Thyroid gland (tissue), 4 donors: ENCODE data around the gene KRT1. TPM values are rescaled to one million over a fixed set of nuclear protein-coding genes. Genes with fewer than 3 reads are reported as not detected.

Experiments used
- DNase-seq, 2 donors: peaks; one replicate each; pipeline ENCODE4 v3.0.0-alpha.2; 2019
- H3K27ac ChIP-seq, 3 donors: fragments of 200-600 bp; sonication (generic); 1 replicate in 2 of 3; 2 replicates in 1 of 3; pipeline ENCODE4 v1.5.1; 2016 to 2019; ENCODE audit warnings: mild to moderate bottlenecking in 1 of 3, moderate library complexity in 1 of 3
- H3K27me3 ChIP-seq: fragments of 200-600 bp; sonication (generic); one replicate; pipeline ENCODE4 v1.5.1; 2019
- H3K36me3 ChIP-seq, 2 donors: fragments of 200-600 bp; sonication (generic); one replicate each; pipeline ENCODE4 v1.5.1; 2016 to 2019
- H3K4me1 ChIP-seq, 2 donors: fragments of 200-600 bp; sonication (generic); one replicate each; pipeline ENCODE4 v1.5.1; 2017 to 2019
- H3K4me3 ChIP-seq, 3 donors: fragments of 200-600 bp; sonication (generic); replicated peaks in 1 of 3; 1 replicate in 2 of 3; 2 replicates in 1 of 3; pipeline ENCODE4 v1.5.1; 2016; ENCODE audit warnings: mild to moderate bottlenecking in 1 of 3
- H3K9me3 ChIP-seq: fragments of 200-600 bp; sonication (generic); one replicate; pipeline ENCODE4 v1.5.1; 2017
- CTCF ChIP-seq, 6 experiments: fragments of 200-600 bp in 3 of 6; fragments of 450-650 bp in 3 of 6; sonication (generic) in 3 of 6; IDR thresholded peaks; one replicate each; pipeline ENCODE4 v1.5.1; 2016 to 2019; ENCODE audit warnings: antibody characterized with exemption in 6 of 6, mild to moderate bottlenecking in 2 of 6, inconsistent platforms in 1 of 6, moderate library complexity in 1 of 6
- POLR2A ChIP-seq, 2 donors: fragments of 450-650 bp; IDR thresholded peaks; one replicate each; pipeline ENCODE4 v1.6.1; 2017; ENCODE audit warnings: antibody characterized with exemption in 2 of 2, mild to moderate bottlenecking in 2 of 2, moderate library complexity in 1 of 2
- WGBS, 2 donors: methylation state at CpG; one replicate each; pipeline ENCODE4 v1.1.5; 2017; 5-methylcytosine and 5-hydroxymethylcytosine counted together
- intact Hi-C: fragments of 100-400 bp; cut with DNase I; formaldehyde crosslinking; loops from one replicate; pipeline ENCODE4 v1.15.1; 2023
- total RNA-seq, 4 donors: library from RNA; depleted of rRNA; stranded (reverse); fragments of >200 nt; gene quantifications; one replicate each; pipeline ENCODE4 v1.2.3, GENCODE V29; 2016

Gene KRT1
- total RNA-seq, 4 donors from 2014 or later = 2.8 TPM; not detected in 3

DNA sequence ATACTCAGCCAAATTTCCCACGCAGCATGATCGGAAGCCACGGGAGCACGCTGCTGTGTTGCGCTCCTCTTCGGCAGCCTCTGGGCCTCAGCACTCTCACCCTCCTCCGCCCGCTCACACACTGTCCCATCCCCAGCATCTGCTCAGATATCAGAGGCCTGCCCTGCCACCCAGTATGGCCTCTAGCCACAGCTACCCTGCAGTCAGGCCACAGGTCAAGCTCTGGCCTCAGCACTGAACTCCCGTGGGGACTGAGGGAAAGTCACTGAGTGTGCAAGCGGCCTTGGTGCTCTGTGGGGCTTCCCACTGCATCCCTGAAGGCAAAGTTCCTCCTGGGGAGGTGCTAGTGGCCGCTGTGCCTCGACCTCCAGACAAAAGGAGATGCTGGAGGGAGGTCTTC, 21.1 kb upstream of the KRT1 start:
- DNase-seq = no peak
- no peaks in the 10 kb centered on the region for H3K9me3 ChIP-seq
- no peaks in the 10 kb centered on the region for H3K36me3 ChIP-seq
- H3K4me1 ChIP-seq = no peaks in the 10 kb centered on the region
- no peaks in the 10 kb centered on the region for H3K27me3 ChIP-seq
- TF ChIP-seq POLR2A (IDR thresholded peaks at IDR 0.05) (no peak), CTCF (IDR thresholded peaks at IDR 0.05) (no peak)
- intact Hi-C loops = no loop called here
- WGBS, 2 donors = 81 to 88% methylated on average over 12 of the region's 12 CpGs
- H3K27ac ChIP-seq = no peak overlapping the region
- H3K4me3 ChIP-seq = no peak overlapping the region

DNA sequence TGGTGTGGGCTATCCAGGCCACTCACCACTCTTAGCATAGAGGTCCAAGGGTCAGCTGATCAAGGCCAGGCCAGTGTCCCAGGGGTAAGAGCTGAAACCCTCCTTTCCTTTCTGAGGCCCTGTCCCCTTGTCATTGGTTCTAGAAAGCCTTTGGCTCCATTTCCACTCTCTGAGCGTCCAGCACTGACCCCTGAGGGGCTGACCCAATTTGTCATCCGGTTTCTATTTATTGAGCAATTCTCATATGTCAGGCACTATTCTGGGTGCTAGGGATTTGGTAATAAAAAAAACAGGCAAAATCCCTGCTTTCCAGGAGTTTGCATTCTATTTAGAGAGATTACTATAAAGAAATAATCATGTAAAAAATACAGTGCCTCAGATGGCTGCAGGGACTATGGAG, 19.8 kb upstream of the KRT1 start:
- no peak for DNase-seq
- no peaks in the 10 kb centered on the region for H3K36me3 ChIP-seq
- no peaks in the 10 kb centered on the region for H3K27me3 ChIP-seq
- H3K9me3 ChIP-seq = no peaks in the 10 kb centered on the region
- H3K4me1 ChIP-seq = no peaks in the 10 kb centered on the region
- no peak for TF ChIP-seq CTCF (IDR thresholded peaks at IDR 0.05)
- no peak for TF ChIP-seq POLR2A (IDR thresholded peaks at IDR 0.05)
- no peak overlapping the region for H3K27ac ChIP-seq
- intact Hi-C loops = no loop called here
- H3K4me3 ChIP-seq = no peak overlapping the region
- 65 to 69% methylated on average over 2 of the region's 2 CpGs for WGBS, 2 donors

GRCh38 chr12:52699373-52699772, 19.2 kb upstream of the KRT1 start:
- Histone ChIP-seq H3K27me3 (no peaks in the 10 kb centered on the region), H3K4me3 (no peak overlapping the region), H3K27ac (no peak overlapping the region), H3K9me3 (no peaks in the 10 kb centered on the region), H3K4me1 (no peaks in the 10 kb centered on the region), H3K36me3 (no peaks in the 10 kb centered on the region)
- TF ChIP-seq CTCF (IDR thresholded peaks at IDR 0.05) (no peak), POLR2A (IDR thresholded peaks at IDR 0.05) (no peak)
- 74 to 81% methylated on average over 2 of the region's 2 CpGs for WGBS, 2 donors
- no peak for DNase-seq
- intact Hi-C loops = no loop called here

DNA sequence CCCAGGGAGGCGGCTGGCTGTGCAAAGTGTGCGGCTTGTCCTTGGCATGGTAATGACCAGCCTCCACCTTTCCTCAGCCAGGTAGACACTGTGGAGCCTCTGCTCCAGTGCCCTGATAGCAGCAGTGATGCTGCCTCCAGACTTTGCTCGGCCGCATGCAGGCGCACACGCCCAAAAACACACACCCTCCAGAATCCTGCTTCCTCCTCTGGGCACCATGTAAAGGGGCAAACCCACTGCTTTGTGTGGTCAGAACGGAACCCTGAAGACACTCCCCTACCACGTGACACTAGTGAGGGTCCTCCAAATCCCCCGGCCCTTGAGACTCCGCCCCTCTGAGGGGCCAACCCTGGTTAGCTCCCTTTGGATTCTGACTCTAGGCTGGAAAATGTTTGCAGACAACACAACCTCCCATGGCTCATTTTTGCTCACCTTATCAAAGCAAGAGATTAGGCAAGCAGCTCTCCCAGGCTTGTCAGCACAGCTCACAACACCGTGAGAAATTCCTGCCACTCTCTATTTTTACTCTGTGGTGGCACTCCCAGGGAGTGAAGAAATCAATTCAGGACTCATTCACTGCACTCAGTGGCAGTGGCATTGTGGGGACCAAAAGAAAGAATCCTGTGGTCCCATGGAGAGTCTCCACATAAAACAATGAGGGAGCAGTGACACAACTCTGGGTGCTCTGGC, 18.6 kb upstream of the KRT1 start:
- Histone ChIP-seq H3K4me1 (no peaks in the 10 kb centered on the region), H3K4me3 (no peak overlapping the region), H3K36me3 (no peaks in the 10 kb centered on the region), H3K27me3 (no peaks in the 10 kb centered on the region), H3K27ac (no peak overlapping the region), H3K9me3 (no peaks in the 10 kb centered on the region)
- TF ChIP-seq CTCF (IDR thresholded peaks at IDR 0.05) (no peak), POLR2A (IDR thresholded peaks at IDR 0.05) (no peak)
- WGBS, 2 donors = 31 to 56% methylated on average over 6 to 11 of the region's 11 CpGs
- no peak for DNase-seq
- intact Hi-C loops = no loop called here

GRCh38 chr12:52697058-52697582, 16.9 kb upstream of the KRT1 start:
- no peak for TF ChIP-seq POLR2A (IDR thresholded peaks at IDR 0.05)
- no peak for TF ChIP-seq CTCF (IDR thresholded peaks at IDR 0.05)
- no peaks in the 10 kb centered on the region for H3K9me3 ChIP-seq
- intact Hi-C loops = no loop called here
- no peak for DNase-seq
- no peaks in the 10 kb centered on the region for H3K36me3 ChIP-seq
- H3K27ac ChIP-seq = no peak overlapping the region
- no peaks in the 10 kb centered on the region for H3K4me1 ChIP-seq
- no peaks in the 10 kb centered on the region for H3K27me3 ChIP-seq
- WGBS, 2 donors = 62 to 83% methylated on average over 2 of the region's 2 CpGs
- H3K4me3 ChIP-seq = no peak overlapping the region
